Colon (tissue), 2 donors: Measurements from ENCODE around the gene CGREF1.
"Not testable (repeated sequence)": the region's sequence is repeated elsewhere in the genome, so short reads cannot be mapped to it uniquely, and the experiment has no call there.

Experiments used
- FAIRE-seq: peaks from 2 replicates; lab custom pipeline; 2012; peaks lifted over from hg19 to GRCh38; lab: Jason Lieb, UNC
- donor health status: control.
- donor health status: control.

CGREF1 gene

GRCh38 chr2:27111392-27112078 is 7.4 kb downstream of the CGREF1 start:
- not testable (repeated sequence) for FAIRE-seq

- not testable (repeated sequence) for FAIRE-seq
Observed at GRCh38 chr2:27110603-27111352, 8.2 kb downstream of the CGREF1 start.

- FAIRE-seq = no peak
Observed at GRCh38 chr2:27109083-27109482, 9.8 kb downstream of the CGREF1 start.

- no peak for FAIRE-seq
Observed at GRCh38 chr2:27108221-27108620, 10.7 kb downstream of the CGREF1 start.

GRCh38 chr2:27105981-27106380 is 12.9 kb downstream of the CGREF1 start:
- FAIRE-seq = no peak

GRCh38 chr2:27102329-27102728 is 16.6 kb downstream of the CGREF1 start:
- FAIRE-seq = no peak

GRCh38 chr2:27100036-27100435 is 18.9 kb downstream of the CGREF1 start:
- FAIRE-seq = no peak

- FAIRE-seq = no peak
Observed at GRCh38 chr2:27099334-27099955, 19.5 kb downstream of the CGREF1 start.

GRCh38 chr2:27097341-27097740 is 21.6 kb downstream of the CGREF1 start:
- no peak for FAIRE-seq

GRCh38 chr2:27096748-27097297 is 22.1 kb downstream of the CGREF1 start:
- FAIRE-seq = no peak

GRCh38 chr2:27095745-27096651 is 22.9 kb downstream of the CGREF1 start:
- no peak for FAIRE-seq

- FAIRE-seq = no peak
Observed at GRCh38 chr2:27095427-27095744, 23.5 kb downstream of the CGREF1 start.

- FAIRE-seq = no peak
Observed at GRCh38 chr2:27094353-27094984, 24.5 kb downstream of the CGREF1 start.

GRCh38 chr2:27093430-27094352 is 25.2 kb downstream of the CGREF1 start:
- no peak for FAIRE-seq

- FAIRE-seq = no peak
Observed at GRCh38 chr2:27092696-27093429, 26.1 kb downstream of the CGREF1 start.

- no peak for FAIRE-seq
Observed at GRCh38 chr2:27091746-27092695, 26.9 kb downstream of the CGREF1 start.

GRCh38 chr2:27089111-27089954 is 29.6 kb downstream of the CGREF1 start:
- no peak for FAIRE-seq

GRCh38 chr2:27088634-27089033 is 30.3 kb downstream of the CGREF1 start:
- FAIRE-seq = no peak
